Smooth muscle cell (in vitro differentiated cells): ENCODE results near the gene LRRC15. TPM values are rescaled to one million over a fixed set of nuclear protein-coding genes. Genes with fewer than 3 reads are reported as not detected.

Experiments
- DNase-seq: peaks from one replicate; lab custom pipeline; 2025; ENCODE audit not compliant: unreplicated experiment; lab: John Stamatoyannopoulos, UW
- H2AFZ ChIP-seq: fragments of 200-600 bp; sonication (generic); 2 replicates; pipeline ENCODE4 v1.6.0; 2016; ENCODE audit warnings: antibody characterized with exemption, low read depth, mild to moderate bottlenecking
- H3F3A ChIP-seq: fragments of 200-600 bp; sonication (generic); 2 replicates; pipeline ENCODE4 v1.6.0; 2017; ENCODE audit warnings: antibody characterized with exemption, low read depth
- H3K27ac ChIP-seq: fragments of 200-600 bp; sonication (generic); 2 replicates; pipeline ENCODE4 v1.5.1; 2016; ENCODE audit warnings: low read depth, mild to moderate bottlenecking
- H3K27me3 ChIP-seq: fragments of 200-600 bp; sonication (generic); 2 replicates; pipeline ENCODE4 v1.6.1; 2016; ENCODE audit warnings: low read depth, mild to moderate bottlenecking
- H3K36me3 ChIP-seq: fragments of 200-600 bp; sonication (generic); 2 replicates; pipeline ENCODE4 v1.5.1; 2016; ENCODE audit warnings: low read depth
- H3K4me1 ChIP-seq: fragments of 200-600 bp; sonication (generic); 2 replicates; pipeline ENCODE4 v1.5.1; 2016; ENCODE audit warnings: low read depth
- H3K4me2 ChIP-seq: fragments of 200-600 bp; sonication (generic); 2 replicates; pipeline ENCODE4 v1.6.0; 2016; ENCODE audit warnings: mild to moderate bottlenecking
- H3K4me3 ChIP-seq: fragments of 200-600 bp; sonication (generic); 2 replicates; pipeline ENCODE4 v1.5.1; 2016; ENCODE audit warnings: mild to moderate bottlenecking
- H3K79me2 ChIP-seq: fragments of 200-600 bp; sonication (generic); 2 replicates; pipeline ENCODE4 v1.6.0; 2016; ENCODE audit warnings: low read depth, mild to moderate bottlenecking
- H3K9ac ChIP-seq: fragments of 200-600 bp; sonication (generic); 2 replicates; pipeline ENCODE4 v1.6.0; 2016; ENCODE audit warnings: low read depth
- H3K9me3 ChIP-seq: fragments of 200-600 bp; sonication (generic); replicated peaks from 2 replicates; pipeline ENCODE4 v1.5.1; 2016; ENCODE audit warnings: low read depth
- H4K20me1 ChIP-seq: fragments of 200-600 bp; sonication (generic); 2 replicates; pipeline ENCODE4 v1.6.0; 2016; ENCODE audit warnings: low read depth
- WGBS: methylation state at CpG from one replicate; pipeline ENCODE4 v1.1.7; 2016; ENCODE audit warnings: low lambda C conversion rate; 5-methylcytosine and 5-hydroxymethylcytosine counted together
- polyA plus RNA-seq: library from polyadenylated mRNA; unstranded; fragments of >200 nt; fragmentation: Nextera tagmentation; extraction: Ambion mirVana; gene quantifications from 2 replicates; pipeline ENCODE4 v1.2.1, GENCODE V29; 2016
- total RNA-seq: library from RNA; depleted of rRNA; stranded (reverse); fragments of >200 nt; gene quantifications from 2 replicates; pipeline ENCODE4 v1.2.3, GENCODE V29; 2014
- TF ChIP-seq, protein P1 (sequence below): fragments of 200-600 bp; sonication (generic); IDR thresholded peaks from 2 replicates; pipeline ENCODE4 v1.5.1; 2017; ENCODE audit warnings: borderline replicate concordance, mild to moderate bottlenecking, antibody characterized with exemption; ENCODE audit not compliant: insufficient read depth, poor library complexity, severe bottlenecking

Gene LRRC15
- total and polyA plus RNA-seq, 2 experiments from 2014 or later, result 4.7 to 4.9 TPM

GRCh38 chr3:194387926-194388418 lies 18.4 kb upstream of the LRRC15 start:
- Histone ChIP-seq H3K27ac (no peak overlapping the region), H3K4me2 (no peak overlapping the region), H3K4me1 (peaks cover 4% of the 10 kb centered on the region), H3K36me3 (no peaks in the 10 kb centered on the region), H3K9me3 (peaks cover 5% of the 10 kb centered on the region), H3K27me3 (no peaks in the 10 kb centered on the region), H3K9ac (no peak overlapping the region), H3K79me2 (no peaks in the 10 kb centered on the region), H3K4me3 (no peak overlapping the region), H2AFZ (no peak overlapping the region), H3F3A (no peaks in the 10 kb centered on the region), H4K20me1 (no peaks in the 10 kb centered on the region)
- 96% methylated on average over 8 of the region's 8 CpGs for WGBS
- no peak for DNase-seq
- TF ChIP-seq, protein P1, sequence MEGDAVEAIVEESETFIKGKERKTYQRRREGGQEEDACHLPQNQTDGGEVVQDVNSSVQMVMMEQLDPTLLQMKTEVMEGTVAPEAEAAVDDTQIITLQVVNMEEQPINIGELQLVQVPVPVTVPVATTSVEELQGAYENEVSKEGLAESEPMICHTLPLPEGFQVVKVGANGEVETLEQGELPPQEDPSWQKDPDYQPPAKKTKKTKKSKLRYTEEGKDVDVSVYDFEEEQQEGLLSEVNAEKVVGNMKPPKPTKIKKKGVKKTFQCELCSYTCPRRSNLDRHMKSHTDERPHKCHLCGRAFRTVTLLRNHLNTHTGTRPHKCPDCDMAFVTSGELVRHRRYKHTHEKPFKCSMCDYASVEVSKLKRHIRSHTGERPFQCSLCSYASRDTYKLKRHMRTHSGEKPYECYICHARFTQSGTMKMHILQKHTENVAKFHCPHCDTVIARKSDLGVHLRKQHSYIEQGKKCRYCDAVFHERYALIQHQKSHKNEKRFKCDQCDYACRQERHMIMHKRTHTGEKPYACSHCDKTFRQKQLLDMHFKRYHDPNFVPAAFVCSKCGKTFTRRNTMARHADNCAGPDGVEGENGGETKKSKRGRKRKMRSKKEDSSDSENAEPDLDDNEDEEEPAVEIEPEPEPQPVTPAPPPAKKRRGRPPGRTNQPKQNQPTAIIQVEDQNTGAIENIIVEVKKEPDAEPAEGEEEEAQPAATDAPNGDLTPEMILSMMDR, result no peak

DNA sequence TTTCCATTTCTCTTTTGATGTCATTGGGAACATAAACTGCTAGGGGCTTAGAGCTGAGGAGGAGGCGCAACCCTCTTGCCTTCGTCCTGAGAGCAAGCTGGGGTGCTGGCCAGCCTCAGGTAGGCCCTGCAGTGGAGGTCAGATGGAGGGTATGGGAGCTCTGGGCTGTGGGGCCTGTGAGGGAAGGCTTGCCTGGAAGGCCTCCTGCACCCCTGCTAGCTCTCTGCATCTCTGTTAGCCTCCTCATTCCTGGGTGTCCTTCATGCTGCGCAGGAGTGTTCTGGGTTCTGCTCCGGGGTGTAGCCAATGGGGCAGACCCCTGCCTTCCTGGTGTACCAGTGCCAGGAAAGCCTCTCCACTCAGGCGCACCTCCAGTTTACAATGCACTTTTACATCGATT lies 17.7 kb upstream of the LRRC15 start:
- Histone ChIP-seq H3K4me3 (no peak overlapping the region), H3K4me2 (no peak overlapping the region), H4K20me1 (no peaks in the 10 kb centered on the region), H2AFZ (no peak overlapping the region), H3K27ac (no peak overlapping the region), H3K36me3 (no peaks in the 10 kb centered on the region), H3K9me3 (peaks cover 5% of the 10 kb centered on the region), H3K79me2 (no peaks in the 10 kb centered on the region), H3K4me1 (peaks cover 8% of the 10 kb centered on the region), H3K27me3 (no peaks in the 10 kb centered on the region), H3F3A (no peaks in the 10 kb centered on the region), H3K9ac (no peak overlapping the region)
- no peak for DNase-seq
- TF ChIP-seq, protein P1, result no peak
- 100% methylated on average over 6 of the region's 6 CpGs for WGBS

DNA sequence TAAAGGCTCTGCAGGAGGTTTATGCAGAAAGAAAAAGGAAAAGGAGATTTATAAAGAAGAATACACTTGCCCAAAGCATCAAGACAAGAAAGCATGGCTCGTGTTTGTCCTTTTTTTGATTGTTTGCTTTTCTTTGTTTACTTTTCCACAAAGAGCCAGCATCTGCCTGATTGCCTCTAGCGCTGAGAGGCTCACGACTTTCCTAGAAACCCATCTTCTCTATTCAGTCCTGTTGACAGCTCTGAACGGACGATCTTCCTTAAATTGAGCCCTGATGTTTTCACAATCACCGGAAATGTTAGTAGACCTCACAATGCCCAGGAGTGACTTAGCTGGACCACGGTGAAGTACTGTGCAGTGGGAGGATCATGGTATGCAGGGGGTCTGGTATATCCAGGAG lies 17.1 kb upstream of the LRRC15 start:
- H3K4me2 ChIP-seq, result no peak overlapping the region
- H3K9ac ChIP-seq, result no peak overlapping the region
- no peak overlapping the region for H3K4me3 ChIP-seq
- no peaks in the 10 kb centered on the region for H4K20me1 ChIP-seq
- no peaks in the 10 kb centered on the region for H3K27me3 ChIP-seq
- H3K4me1 ChIP-seq, result peaks cover 8% of the 10 kb centered on the region
- H3K27ac ChIP-seq, result no peak overlapping the region
- H3K36me3 ChIP-seq, result no peaks in the 10 kb centered on the region
- WGBS, result 89% methylated on average over 7 of the region's 7 CpGs
- H3K9me3 ChIP-seq, result peaks cover 5% of the 10 kb centered on the region
- TF ChIP-seq, protein P1, result no peak
- no peaks in the 10 kb centered on the region for H3K79me2 ChIP-seq
- no peak for DNase-seq
- no peak overlapping the region for H2AFZ ChIP-seq
- no peaks in the 10 kb centered on the region for H3F3A ChIP-seq

- H3K79me2 ChIP-seq, result no peaks in the 10 kb centered on the region
- H3K9me3 ChIP-seq, result peaks cover 5% of the 10 kb centered on the region
- no peaks in the 10 kb centered on the region for H3F3A ChIP-seq
- 76% methylated on average over 15 of the region's 15 CpGs for WGBS
- no peak overlapping the region for H2AFZ ChIP-seq
- H3K9ac ChIP-seq, result no peak overlapping the region
- TF ChIP-seq, protein P1, result no peak
- no peak overlapping the region for H3K4me3 ChIP-seq
- H3K27ac ChIP-seq, result no peak overlapping the region
- no peaks in the 10 kb centered on the region for H3K27me3 ChIP-seq
- H3K4me2 ChIP-seq, result no peak overlapping the region
- peaks cover 8% of the 10 kb centered on the region for H3K4me1 ChIP-seq
- no peaks in the 10 kb centered on the region for H3K36me3 ChIP-seq
- DNase-seq, result no peak
- no peaks in the 10 kb centered on the region for H4K20me1 ChIP-seq
Observed at GRCh38 chr3:194386066-194386465, 16.5 kb upstream of the LRRC15 start.
